DOHH2 (cell line): ENCODE results near the gene ACSL5.

ENCODE experiments used
- EZH2phosphoT487 ChIP-seq: fragments of 200-600 bp; sonication (generic); IDR thresholded peaks from 2 replicates; pipeline ENCODE4 v1.6.1; 2017; ENCODE audit warnings: borderline replicate concordance, mild to moderate bottlenecking, antibody characterized with exemption, low read length, moderate library complexity, mixed read lengths
- TF ChIP-seq, protein P1 (sequence below): fragments of 200-600 bp; sonication (generic); IDR thresholded peaks from one replicate; pipeline ENCODE4 v1.5.1; 2014; ENCODE audit warnings: antibody characterized with exemption, mild to moderate bottlenecking, low read depth, low read length; ENCODE audit not compliant: poor library complexity, severe bottlenecking

- TF ChIP-seq, protein P1, sequence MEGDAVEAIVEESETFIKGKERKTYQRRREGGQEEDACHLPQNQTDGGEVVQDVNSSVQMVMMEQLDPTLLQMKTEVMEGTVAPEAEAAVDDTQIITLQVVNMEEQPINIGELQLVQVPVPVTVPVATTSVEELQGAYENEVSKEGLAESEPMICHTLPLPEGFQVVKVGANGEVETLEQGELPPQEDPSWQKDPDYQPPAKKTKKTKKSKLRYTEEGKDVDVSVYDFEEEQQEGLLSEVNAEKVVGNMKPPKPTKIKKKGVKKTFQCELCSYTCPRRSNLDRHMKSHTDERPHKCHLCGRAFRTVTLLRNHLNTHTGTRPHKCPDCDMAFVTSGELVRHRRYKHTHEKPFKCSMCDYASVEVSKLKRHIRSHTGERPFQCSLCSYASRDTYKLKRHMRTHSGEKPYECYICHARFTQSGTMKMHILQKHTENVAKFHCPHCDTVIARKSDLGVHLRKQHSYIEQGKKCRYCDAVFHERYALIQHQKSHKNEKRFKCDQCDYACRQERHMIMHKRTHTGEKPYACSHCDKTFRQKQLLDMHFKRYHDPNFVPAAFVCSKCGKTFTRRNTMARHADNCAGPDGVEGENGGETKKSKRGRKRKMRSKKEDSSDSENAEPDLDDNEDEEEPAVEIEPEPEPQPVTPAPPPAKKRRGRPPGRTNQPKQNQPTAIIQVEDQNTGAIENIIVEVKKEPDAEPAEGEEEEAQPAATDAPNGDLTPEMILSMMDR: no peak
- no peak for TF ChIP-seq EZH2phosphoT487
Observed at GRCh38 chr10:112376396-112376790, 2.5 kb downstream of the ACSL5 start.
